Esophagus muscularis mucosa (tissue), 4 donors: ENCODE measurements around the gene AKT3.

Source experiments
- EP300 ChIP-seq: sonication (generic); formaldehyde crosslinking; IDR thresholded peaks from one replicate; pipeline ENCODE4 v1.6.1; 2017; ENCODE audit warnings: antibody characterized with exemption
- POLR2A ChIP-seq: fragments of 450-650 bp; IDR thresholded peaks from one replicate; pipeline ENCODE4 v1.6.1; 2017; ENCODE audit warnings: antibody characterized with exemption, moderate library complexity, mild to moderate bottlenecking, low read depth
- POLR2AphosphoS5 ChIP-seq, 2 donors: sonication (generic); formaldehyde crosslinking; IDR thresholded peaks; one replicate each; pipeline ENCODE4 v1.6.1; 2017; ENCODE audit warnings: antibody characterized with exemption in 2 of 2
- TF ChIP-seq, protein P1 (sequence below), 3 experiments: fragments of 200-600 bp in 2 of 3; fragments of 450-650 bp in 1 of 3; sonication (generic) in 2 of 3; IDR thresholded peaks; one replicate each; pipeline ENCODE4 v1.5.1; 2017 to 2019; ENCODE audit warnings: antibody characterized with exemption in 3 of 3, mild to moderate bottlenecking in 2 of 3, moderate library complexity in 1 of 3

DNA sequence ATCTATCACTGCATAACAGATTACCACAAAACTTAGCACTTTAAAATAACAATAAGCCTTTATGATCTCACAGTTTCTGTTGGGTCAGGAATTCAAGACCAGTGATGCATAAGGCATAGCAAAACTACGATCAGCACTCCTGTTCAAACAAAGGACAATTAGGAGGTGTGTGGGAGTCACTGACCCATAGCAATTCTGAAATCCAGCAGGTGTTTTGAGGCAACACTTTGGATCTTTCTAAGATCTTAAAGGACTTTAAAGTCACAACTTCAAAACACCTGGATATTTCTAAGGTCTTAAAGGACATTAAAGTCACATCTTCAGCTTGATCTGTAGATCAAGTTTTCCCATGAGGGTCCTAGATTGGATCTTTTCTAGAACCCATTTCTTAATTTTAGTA lies 35.3 kb downstream of the AKT3 start:
- TF ChIP-seq, protein P1, sequence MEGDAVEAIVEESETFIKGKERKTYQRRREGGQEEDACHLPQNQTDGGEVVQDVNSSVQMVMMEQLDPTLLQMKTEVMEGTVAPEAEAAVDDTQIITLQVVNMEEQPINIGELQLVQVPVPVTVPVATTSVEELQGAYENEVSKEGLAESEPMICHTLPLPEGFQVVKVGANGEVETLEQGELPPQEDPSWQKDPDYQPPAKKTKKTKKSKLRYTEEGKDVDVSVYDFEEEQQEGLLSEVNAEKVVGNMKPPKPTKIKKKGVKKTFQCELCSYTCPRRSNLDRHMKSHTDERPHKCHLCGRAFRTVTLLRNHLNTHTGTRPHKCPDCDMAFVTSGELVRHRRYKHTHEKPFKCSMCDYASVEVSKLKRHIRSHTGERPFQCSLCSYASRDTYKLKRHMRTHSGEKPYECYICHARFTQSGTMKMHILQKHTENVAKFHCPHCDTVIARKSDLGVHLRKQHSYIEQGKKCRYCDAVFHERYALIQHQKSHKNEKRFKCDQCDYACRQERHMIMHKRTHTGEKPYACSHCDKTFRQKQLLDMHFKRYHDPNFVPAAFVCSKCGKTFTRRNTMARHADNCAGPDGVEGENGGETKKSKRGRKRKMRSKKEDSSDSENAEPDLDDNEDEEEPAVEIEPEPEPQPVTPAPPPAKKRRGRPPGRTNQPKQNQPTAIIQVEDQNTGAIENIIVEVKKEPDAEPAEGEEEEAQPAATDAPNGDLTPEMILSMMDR (IDR thresholded peaks at IDR 0.05), result no peak
- TF ChIP-seq POLR2A (no peak), POLR2AphosphoS5 (IDR thresholded peaks at IDR 0.05) (no peak), EP300 (no peak)
